GM12892 (cell line): Measurements from ENCODE around the gene KLHL3.

Source experiments
- POLR2AphosphoS5 ChIP-seq: IDR thresholded peaks from 2 replicates; pipeline ENCODE4 v1.6.1; 2011; ENCODE audit warnings: low read depth, low read length, control low read depth
- TAF1 ChIP-seq: IDR thresholded peaks from 2 replicates; pipeline ENCODE4 v1.6.1; 2011; ENCODE audit warnings: low read depth, mild to moderate bottlenecking, control low read depth, low read length, borderline replicate concordance

GRCh38 chr5:137730336-137730735 is 5.6 kb downstream of the KLHL3 start:
- TF ChIP-seq TAF1: no peak
- no peak for TF ChIP-seq POLR2AphosphoS5
